Measurements from ENCODE around the gene SAMD15.
A peak's percentile ranks its signal among the peaks of the same experiment; 100 is the strongest.
"Not testable (repeated sequence)": the region's sequence is repeated elsewhere in the genome, so short reads cannot be mapped to it uniquely, and the experiment has no call there.

SAMD15 gene

GRCh38 chr14:77376771-77377501 lies at the start of gene SAMD15, which contains the start of gene TMED8:
Gene SAMD15 (plus strand): TSS chr14:77377379. CDS start chr14:77377419, 40 bp downstream.
Gene TMED8 (minus strand): TSS chr14:77377094. CDS start chr14:77377053, 41 bp downstream.
- POLR2A ChIA-PET, result interaction anchor here (0.5 to 2.2 kb wide), 16 partner anchors 10 to 143 kb away, joined by 3 to 23 read pairs (median 4); partner anchors contain the start of genes AHSA1, GSTZ1, POMT2 and VIPAS39
- CTCF ChIA-PET, result interaction anchor here (0.5 kb wide), 1 partner anchor 197 kb away, joined by 3 read pairs; no protein-coding TSS in a partner anchor
- DNase-seq (ENCODE audit: extremely low spot score), result peak; percentile 94
- TF ChIP-seq HDGF (IDR thresholded peaks at IDR 0.05; ENCODE audit: borderline replicate concordance), result no peak
- peak; percentile 49; the same call in 1 of the 2 replicates for TF ChIP-seq ELF4 (IDR thresholded peaks at IDR 0.05)

DNA sequence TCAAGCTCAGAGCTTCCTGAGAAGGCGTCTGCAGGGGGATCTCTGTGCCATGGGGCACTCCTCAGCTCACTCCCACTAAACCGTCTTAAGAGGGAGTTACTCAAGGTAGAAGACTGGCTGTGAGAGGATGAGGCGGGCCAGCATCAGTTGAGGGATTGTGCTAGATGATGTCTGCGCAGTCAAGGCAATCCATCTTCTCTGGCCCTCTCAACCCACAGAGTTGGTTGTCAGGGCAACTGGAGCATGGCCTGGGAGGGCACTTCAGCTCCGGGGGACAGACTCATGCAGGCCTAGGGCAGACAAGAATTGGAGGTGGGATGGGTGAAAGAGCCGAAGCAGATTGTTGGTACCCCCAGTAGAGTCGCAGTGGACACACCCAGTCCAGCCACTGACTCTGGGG lies 47.3 kb upstream of the SAMD15 start:
- TF ChIP-seq ELF4 (IDR thresholded peaks at IDR 0.05) (no peak), FOXA1 (IDR thresholded peaks at IDR 0.05) (no peak), LEF1 (IDR thresholded peaks at IDR 0.05; ENCODE audit: borderline replicate concordance) (no peak)
- TF ChIP-seq, protein P1, sequence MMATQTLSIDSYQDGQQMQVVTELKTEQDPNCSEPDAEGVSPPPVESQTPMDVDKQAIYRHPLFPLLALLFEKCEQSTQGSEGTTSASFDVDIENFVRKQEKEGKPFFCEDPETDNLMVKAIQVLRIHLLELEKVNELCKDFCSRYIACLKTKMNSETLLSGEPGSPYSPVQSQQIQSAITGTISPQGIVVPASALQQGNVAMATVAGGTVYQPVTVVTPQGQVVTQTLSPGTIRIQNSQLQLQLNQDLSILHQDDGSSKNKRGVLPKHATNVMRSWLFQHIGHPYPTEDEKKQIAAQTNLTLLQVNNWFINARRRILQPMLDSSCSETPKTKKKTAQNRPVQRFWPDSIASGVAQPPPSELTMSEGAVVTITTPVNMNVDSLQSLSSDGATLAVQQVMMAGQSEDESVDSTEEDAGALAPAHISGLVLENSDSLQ (IDR thresholded peaks at IDR 0.05), result no peak
- CTCF ChIA-PET, result interaction anchor here (0.5 kb wide), 1 partner anchor 77 kb away, joined by 3 read pairs; no protein-coding TSS in a partner anchor
- POLR2A ChIA-PET, result interaction anchor here (0.9 to 3.0 kb wide), 2 partner anchors 9 to 26 kb away, joined by 3 to 20 read pairs; partner anchors contain the start of genes GSTZ1 and POMT2
- DNase-seq (ENCODE audit: extremely low spot score), result no peak

GRCh38 chr14:77335576-77335975 lies 41.6 kb upstream of the SAMD15 start:
- ChIA-PET POLR2A (interaction anchor here (0.8 to 1.2 kb wide), 2 partner anchors 14 to 15 kb away, joined by 3 to 4 read pairs; partner anchors contain the start of genes GSTZ1 and POMT2), CTCF (no interaction called here)
- DNase-seq (ENCODE audit: extremely low spot score), result no peak
- no peak for TF ChIP-seq ELF4 (IDR thresholded peaks at IDR 0.05)
- TF ChIP-seq ARNT (IDR thresholded peaks at IDR 0.05), result no peak
- TF ChIP-seq CTBP1 (IDR thresholded peaks at IDR 0.05; ENCODE audit: borderline replicate concordance), result no peak
- TF ChIP-seq FOXK2 (IDR thresholded peaks at IDR 0.05), result no peak
- no peak for TF ChIP-seq ZNF384 (IDR thresholded peaks at IDR 0.05)
- no peak for TF ChIP-seq SP1 (IDR thresholded peaks at IDR 0.05)
- no peak for TF ChIP-seq NFRKB (IDR thresholded peaks at IDR 0.05)
- TF ChIP-seq L3MBTL2 (conservative IDR thresholded peaks at IDR 0.05), result no peak
- TF ChIP-seq SUZ12 (IDR thresholded peaks at IDR 0.05), result no peak
- TF ChIP-seq, protein P1 (IDR thresholded peaks at IDR 0.05), result no peak
- TF ChIP-seq HDGF (IDR thresholded peaks at IDR 0.05; ENCODE audit: borderline replicate concordance), result no peak

- DNase-seq (ENCODE audit: extremely low spot score); POLR2A ChIA-PET: not testable (repeated sequence)
- CTCF ChIA-PET, result interaction anchor here (0.7 to 0.8 kb wide), 2 partner anchors 16 to 155 kb away, joined by 6 to 8 read pairs; no protein-coding TSS in a partner anchor
Measured at GRCh38 chr14:77337255-77337654, 39.9 kb upstream of the SAMD15 start.

GRCh38 chr14:77337880-77338279 lies 39.3 kb upstream of the SAMD15 start:
- no peak for DNase-seq (ENCODE audit: extremely low spot score)
- CTCF ChIA-PET, result interaction anchor here (0.6 kb wide), 1 partner anchor 186 kb away, joined by 3 read pairs; no protein-coding TSS in a partner anchor
- no peak for TF ChIP-seq NFRKB (IDR thresholded peaks at IDR 0.05)
- TF ChIP-seq ZNF384 (IDR thresholded peaks at IDR 0.05), result no peak
- no peak for TF ChIP-seq L3MBTL2 (conservative IDR thresholded peaks at IDR 0.05)
- TF ChIP-seq FOXM1 (IDR thresholded peaks at IDR 0.05; ENCODE audit: borderline replicate concordance), result no peak
- TF ChIP-seq, protein P1 (IDR thresholded peaks at IDR 0.05), result no peak
- TF ChIP-seq CTBP1 (IDR thresholded peaks at IDR 0.05; ENCODE audit: borderline replicate concordance), result no peak
- TF ChIP-seq ARNT (IDR thresholded peaks at IDR 0.05), result no peak
- TF ChIP-seq FOXA1 (IDR thresholded peaks at IDR 0.05), result no peak
- no peak for TF ChIP-seq ELF4 (IDR thresholded peaks at IDR 0.05)
- no peak for TF ChIP-seq SUZ12 (IDR thresholded peaks at IDR 0.05)
- TF ChIP-seq HDGF (IDR thresholded peaks at IDR 0.05; ENCODE audit: borderline replicate concordance), result no peak
- no peak for TF ChIP-seq BHLHE40 (IDR thresholded peaks at IDR 0.05; ENCODE audit: borderline replicate concordance)
- POLR2A ChIA-PET, result no interaction called here

- ChIA-PET CTCF (interaction anchor here (0.6 to 1.4 kb wide), 2 partner anchors 22 to 186 kb away, joined by 3 read pairs; no protein-coding TSS in a partner anchor), POLR2A (no interaction called here)
- TF ChIP-seq LEF1 (IDR thresholded peaks at IDR 0.05; ENCODE audit: borderline replicate concordance) (no peak), FOXM1 (IDR thresholded peaks at IDR 0.05; ENCODE audit: borderline replicate concordance) (no peak)
- DNase-seq (ENCODE audit: extremely low spot score), result no peak
Measured at GRCh38 chr14:77338302-77338701, 38.9 kb upstream of the SAMD15 start.

GRCh38 chr14:77339407-77339806 lies 37.8 kb upstream of the SAMD15 start:
- no peak for DNase-seq (ENCODE audit: extremely low spot score)
- TF ChIP-seq ZNF384 (IDR thresholded peaks at IDR 0.05), result no peak
- no peak for TF ChIP-seq HDGF (IDR thresholded peaks at IDR 0.05; ENCODE audit: borderline replicate concordance)
- no peak for TF ChIP-seq SP1 (IDR thresholded peaks at IDR 0.05)
- no peak for TF ChIP-seq TARDBP (IDR thresholded peaks at IDR 0.05)
- TF ChIP-seq CTBP1 (IDR thresholded peaks at IDR 0.05; ENCODE audit: borderline replicate concordance), result no peak
- TF ChIP-seq BHLHE40 (IDR thresholded peaks at IDR 0.05; ENCODE audit: borderline replicate concordance), result no peak
- no peak for TF ChIP-seq NFRKB (IDR thresholded peaks at IDR 0.05)
- TF ChIP-seq, protein P1 (IDR thresholded peaks at IDR 0.05), result no peak
- no peak for TF ChIP-seq FOXA1 (IDR thresholded peaks at IDR 0.05)
- no peak for TF ChIP-seq FOXK2 (IDR thresholded peaks at IDR 0.05)
- no peak for TF ChIP-seq L3MBTL2 (conservative IDR thresholded peaks at IDR 0.05)
- no peak for TF ChIP-seq FOXM1 (IDR thresholded peaks at IDR 0.05; ENCODE audit: borderline replicate concordance)
- ChIA-PET CTCF (interaction anchor here (1.4 kb wide), 1 partner anchor 23 kb away, joined by 3 read pairs; no protein-coding TSS in a partner anchor), POLR2A (interaction anchor here (1.0 kb wide), 1 partner anchor 11 kb away, joined by 4 read pairs; no protein-coding TSS in a partner anchor)

Measured in HEK293T (cell line).